Measurements from ENCODE around the gene FRMPD1. TPM values are rescaled to one million over a fixed set of nuclear protein-coding genes. Genes with fewer than 3 reads are reported as not detected.

FRMPD1 gene
- total RNA-seq, 2 donors from 2014 or later = 0.33 to 0.55 TPM

DNA sequence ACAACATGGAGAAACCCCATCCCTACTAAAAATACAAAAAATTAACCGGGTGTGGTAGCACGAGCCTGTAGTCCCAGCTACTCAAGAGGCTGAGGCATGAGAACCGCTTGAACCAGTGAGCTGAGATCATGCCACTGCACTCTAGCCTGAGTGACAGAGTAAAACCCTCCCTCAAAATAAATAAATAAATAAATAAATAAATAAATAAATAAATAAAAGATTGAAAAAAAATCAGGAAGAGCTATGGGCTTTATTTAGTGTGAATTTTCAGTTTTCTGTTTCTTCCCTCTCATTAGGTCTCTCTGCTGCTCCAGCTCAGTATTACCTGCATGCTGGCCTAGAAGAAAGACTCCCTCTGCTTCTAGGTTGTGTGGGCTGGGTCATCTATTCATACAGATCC lies 55.0 kb downstream of the FRMPD1 start:
- TF ChIP-seq, protein P1, sequence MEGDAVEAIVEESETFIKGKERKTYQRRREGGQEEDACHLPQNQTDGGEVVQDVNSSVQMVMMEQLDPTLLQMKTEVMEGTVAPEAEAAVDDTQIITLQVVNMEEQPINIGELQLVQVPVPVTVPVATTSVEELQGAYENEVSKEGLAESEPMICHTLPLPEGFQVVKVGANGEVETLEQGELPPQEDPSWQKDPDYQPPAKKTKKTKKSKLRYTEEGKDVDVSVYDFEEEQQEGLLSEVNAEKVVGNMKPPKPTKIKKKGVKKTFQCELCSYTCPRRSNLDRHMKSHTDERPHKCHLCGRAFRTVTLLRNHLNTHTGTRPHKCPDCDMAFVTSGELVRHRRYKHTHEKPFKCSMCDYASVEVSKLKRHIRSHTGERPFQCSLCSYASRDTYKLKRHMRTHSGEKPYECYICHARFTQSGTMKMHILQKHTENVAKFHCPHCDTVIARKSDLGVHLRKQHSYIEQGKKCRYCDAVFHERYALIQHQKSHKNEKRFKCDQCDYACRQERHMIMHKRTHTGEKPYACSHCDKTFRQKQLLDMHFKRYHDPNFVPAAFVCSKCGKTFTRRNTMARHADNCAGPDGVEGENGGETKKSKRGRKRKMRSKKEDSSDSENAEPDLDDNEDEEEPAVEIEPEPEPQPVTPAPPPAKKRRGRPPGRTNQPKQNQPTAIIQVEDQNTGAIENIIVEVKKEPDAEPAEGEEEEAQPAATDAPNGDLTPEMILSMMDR (conservative IDR thresholded peaks at IDR 0.05) = no peak
- H3K36me3 ChIP-seq (ENCODE audit: control insufficient read depth, insufficient read depth, low read length) = no peaks in the 10 kb centered on the region
- no peaks in the 10 kb centered on the region for H3K4me1 Mint-ChIP-seq
- no peaks in the 10 kb centered on the region for H3K9me3 ChIP-seq (ENCODE audit: control insufficient read depth, low read length)
- H3K27ac Mint-ChIP-seq = no peak overlapping the region
- H3K4me1 ChIP-seq (ENCODE audit: control insufficient read depth, insufficient read depth, low read length) = no peaks in the 10 kb centered on the region
- H3K4me3 Mint-ChIP-seq = no peak overlapping the region
- H3K27ac ChIP-seq (ENCODE audit: low read depth, low read length) = no peak overlapping the region
- H3K4me3 ChIP-seq (ENCODE audit: low read length) = no peak overlapping the region
- peaks cover 20% of the 10 kb centered on the region for H3K27me3 ChIP-seq (ENCODE audit: control insufficient read depth, insufficient read depth, low read length, poor library complexity, severe bottlenecking)
- WGBS, 2 experiments (ENCODE audit: insufficient coverage in 1 of 2, insufficient read length in 1 of 2) = 91% methylated on average over 3 of the region's 3 CpGs; no CpG with 5 or more reads in 1 of the 2 experiments
- H3K27me3 Mint-ChIP-seq (ENCODE audit: insufficient read depth) = peaks cover 7% of the 10 kb centered on the region
- H3K9ac ChIP-seq (ENCODE audit: extremely low read depth, low read length, poor library complexity, severe bottlenecking) = no peak overlapping the region
- no peak for DNase-seq
- H3K36me3 Mint-ChIP-seq (ENCODE audit: low read depth) = no peaks in the 10 kb centered on the region
- H3K9me3 Mint-ChIP-seq = no peaks in the 10 kb centered on the region

DNA sequence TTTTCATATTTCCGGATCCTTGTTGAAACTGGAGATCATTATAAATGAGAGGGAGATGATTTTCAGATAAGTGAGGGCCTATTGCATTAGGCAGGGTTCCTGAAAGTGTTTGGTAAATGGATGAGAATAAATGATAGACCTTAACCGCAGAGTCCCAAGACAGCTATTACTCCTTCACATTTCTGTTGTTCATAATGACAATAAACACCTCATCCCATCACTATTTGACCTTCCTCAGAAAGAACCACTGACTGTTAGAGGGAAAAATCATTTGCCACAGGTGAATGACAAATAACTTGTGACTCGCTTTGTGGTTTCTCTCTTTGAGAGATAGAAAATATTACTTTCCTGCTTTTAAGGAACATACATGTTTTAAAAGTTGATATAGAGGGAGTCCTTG lies 55.5 kb downstream of the FRMPD1 start:
- Histone ChIP-seq H3K27ac (ENCODE audit: low read depth, low read length) (no peak overlapping the region), H3K4me3 (ENCODE audit: low read length) (no peak overlapping the region), H3K9me3 (ENCODE audit: control insufficient read depth, low read length) (no peaks in the 10 kb centered on the region), H3K27me3 (ENCODE audit: control insufficient read depth, insufficient read depth, low read length, poor library complexity, severe bottlenecking) (peaks cover 16% of the 10 kb centered on the region), H3K4me1 (ENCODE audit: control insufficient read depth, insufficient read depth, low read length) (no peaks in the 10 kb centered on the region), H3K9ac (ENCODE audit: extremely low read depth, low read length, poor library complexity, severe bottlenecking) (no peak overlapping the region), H3K36me3 (ENCODE audit: control insufficient read depth, insufficient read depth, low read length) (no peaks in the 10 kb centered on the region)
- H3K27me3 Mint-ChIP-seq (ENCODE audit: insufficient read depth) = peaks cover 7% of the 10 kb centered on the region
- no peaks in the 10 kb centered on the region for H3K4me1 Mint-ChIP-seq
- no peak for DNase-seq
- no peak overlapping the region for H3K4me3 Mint-ChIP-seq
- TF ChIP-seq, protein P1 (conservative IDR thresholded peaks at IDR 0.05) = no peak
- H3K9me3 Mint-ChIP-seq = no peaks in the 10 kb centered on the region
- no peaks in the 10 kb centered on the region for H3K36me3 Mint-ChIP-seq (ENCODE audit: low read depth)
- WGBS, 2 experiments (ENCODE audit: insufficient coverage in 1 of 2, insufficient read length in 1 of 2) = 90% methylated on average over 3 of the region's 3 CpGs; no CpG with 5 or more reads in 1 of the 2 experiments
- H3K27ac Mint-ChIP-seq = no peak overlapping the region

DNA sequence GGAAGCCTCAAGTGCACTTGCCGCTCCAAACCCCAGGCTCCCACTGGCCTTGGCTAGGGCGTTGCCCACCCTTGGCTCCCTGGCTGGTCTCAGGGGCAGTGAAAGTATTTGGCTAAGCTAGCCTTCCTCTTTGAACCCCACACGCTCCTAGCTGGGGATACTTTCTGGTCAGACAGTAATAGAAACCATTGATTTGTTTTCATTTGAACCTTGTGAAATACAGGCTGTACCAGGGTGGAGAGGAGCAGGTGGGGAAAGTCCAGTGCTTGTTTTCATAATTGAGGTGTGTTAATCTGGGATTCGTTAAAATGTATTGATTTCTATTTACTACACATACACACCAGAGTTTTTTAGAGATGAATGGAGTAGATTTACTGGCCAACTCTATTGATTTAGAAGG lies 57.0 kb downstream of the FRMPD1 start:
- no peaks in the 10 kb centered on the region for H3K36me3 Mint-ChIP-seq (ENCODE audit: low read depth)

More for the DNA sequence above, 57.0 kb downstream of the FRMPD1 start:
- TF ChIP-seq, protein P1 (conservative IDR thresholded peaks at IDR 0.05) = no peak
- no peaks in the 10 kb centered on the region for H3K4me1 ChIP-seq (ENCODE audit: control insufficient read depth, insufficient read depth, low read length)
- H3K27me3 ChIP-seq (ENCODE audit: control insufficient read depth, insufficient read depth, low read length, poor library complexity, severe bottlenecking) = peaks cover 16% of the 10 kb centered on the region
- no peak overlapping the region for H3K4me3 ChIP-seq (ENCODE audit: low read length)
- 94 to 100% methylated on average over 1 to 3 of the region's 4 CpGs for WGBS, 2 experiments (ENCODE audit: insufficient coverage in 1 of 2, insufficient read length in 1 of 2)
- Mint-ChIP-seq H3K4me3 (no peak overlapping the region), H3K9me3 (no peaks in the 10 kb centered on the region), H3K4me1 (no peaks in the 10 kb centered on the region), H3K27me3 (ENCODE audit: insufficient read depth) (peaks cover 7% of the 10 kb centered on the region), H3K27ac (no peak overlapping the region)
- H3K27ac ChIP-seq (ENCODE audit: low read depth, low read length) = no peak overlapping the region
- H3K9ac ChIP-seq (ENCODE audit: extremely low read depth, low read length, poor library complexity, severe bottlenecking) = no peak overlapping the region
- H3K36me3 ChIP-seq (ENCODE audit: control insufficient read depth, insufficient read depth, low read length) = no peaks in the 10 kb centered on the region
- H3K9me3 ChIP-seq (ENCODE audit: control insufficient read depth, low read length) = no peaks in the 10 kb centered on the region
- no peak for DNase-seq

Data from endodermal cell (in vitro differentiated cells).